Hepatic stellate cell (primary cell): Measurements from ENCODE around the gene ITPR3.
A peak's percentile ranks its signal among the peaks of the same experiment; 100 is the strongest.

Experiments
- DNase-seq: peaks from one replicate; pipeline ENCODE4 v3.0.0; 2011; ENCODE audit warnings: low spot score

Gene ITPR3

DNA sequence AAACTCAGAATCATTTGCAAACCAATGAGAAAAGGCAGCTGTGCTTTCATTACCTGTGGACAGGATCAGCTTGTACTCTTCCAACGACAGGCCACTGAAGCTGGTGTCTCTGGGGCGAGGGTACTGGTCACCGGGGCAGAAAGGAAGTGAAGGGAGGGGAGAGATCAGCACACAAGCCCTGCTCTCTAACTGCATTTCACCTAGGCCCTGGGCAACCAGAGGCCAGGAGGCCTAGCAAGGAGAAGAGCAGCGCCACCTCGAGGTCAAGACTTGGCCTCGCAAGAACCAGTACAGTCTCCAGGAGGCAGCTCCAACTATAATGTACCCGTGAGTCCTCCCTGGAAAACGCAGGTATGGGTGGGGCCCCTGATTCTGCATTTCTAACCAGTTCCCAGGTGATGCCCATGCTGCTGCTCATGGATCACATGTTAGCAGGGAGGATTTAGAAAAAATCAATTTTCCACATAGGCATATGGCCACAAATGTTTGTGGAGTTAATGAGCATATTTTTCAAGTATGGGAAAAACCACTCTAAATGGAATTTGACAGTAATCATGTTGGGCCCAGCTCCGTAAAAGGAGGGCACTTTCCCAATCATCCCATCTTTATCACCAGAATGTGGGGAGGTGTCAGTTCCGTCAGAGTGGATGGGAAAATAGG is 79.4 kb downstream of the ITPR3 start:
- peak; percentile 68 for DNase-seq

DNA sequence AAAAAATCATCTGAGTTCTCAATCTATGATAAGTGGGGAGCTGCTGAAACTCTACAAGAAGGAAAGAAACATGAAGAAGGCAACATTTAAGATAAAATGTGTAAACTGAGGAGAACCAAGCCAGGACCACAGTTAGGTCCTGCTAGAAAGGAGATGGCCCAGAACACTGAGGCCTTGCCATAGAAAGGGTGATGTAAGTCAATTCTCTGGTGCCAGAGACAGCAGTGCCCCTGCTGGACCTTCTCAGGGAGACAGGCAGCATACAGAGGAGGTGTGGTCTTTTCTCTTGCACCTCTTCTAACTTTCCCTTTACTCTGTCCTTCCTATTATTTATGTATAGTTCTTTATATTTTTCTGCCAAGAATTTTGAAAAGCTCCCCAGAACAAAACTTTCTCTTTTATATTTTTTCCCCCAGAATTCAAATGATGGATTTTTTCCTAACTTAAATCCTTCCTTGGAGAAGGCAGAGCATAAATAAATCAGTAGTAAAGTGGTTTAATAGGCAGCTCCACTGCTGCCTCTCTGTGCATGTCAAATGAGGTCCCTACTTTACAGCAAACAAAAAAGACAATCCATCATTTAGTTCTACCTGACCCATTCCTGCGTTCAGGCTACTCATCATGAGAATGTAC is 81.3 kb downstream of the ITPR3 start:
- peak; percentile 82 for DNase-seq

DNA sequence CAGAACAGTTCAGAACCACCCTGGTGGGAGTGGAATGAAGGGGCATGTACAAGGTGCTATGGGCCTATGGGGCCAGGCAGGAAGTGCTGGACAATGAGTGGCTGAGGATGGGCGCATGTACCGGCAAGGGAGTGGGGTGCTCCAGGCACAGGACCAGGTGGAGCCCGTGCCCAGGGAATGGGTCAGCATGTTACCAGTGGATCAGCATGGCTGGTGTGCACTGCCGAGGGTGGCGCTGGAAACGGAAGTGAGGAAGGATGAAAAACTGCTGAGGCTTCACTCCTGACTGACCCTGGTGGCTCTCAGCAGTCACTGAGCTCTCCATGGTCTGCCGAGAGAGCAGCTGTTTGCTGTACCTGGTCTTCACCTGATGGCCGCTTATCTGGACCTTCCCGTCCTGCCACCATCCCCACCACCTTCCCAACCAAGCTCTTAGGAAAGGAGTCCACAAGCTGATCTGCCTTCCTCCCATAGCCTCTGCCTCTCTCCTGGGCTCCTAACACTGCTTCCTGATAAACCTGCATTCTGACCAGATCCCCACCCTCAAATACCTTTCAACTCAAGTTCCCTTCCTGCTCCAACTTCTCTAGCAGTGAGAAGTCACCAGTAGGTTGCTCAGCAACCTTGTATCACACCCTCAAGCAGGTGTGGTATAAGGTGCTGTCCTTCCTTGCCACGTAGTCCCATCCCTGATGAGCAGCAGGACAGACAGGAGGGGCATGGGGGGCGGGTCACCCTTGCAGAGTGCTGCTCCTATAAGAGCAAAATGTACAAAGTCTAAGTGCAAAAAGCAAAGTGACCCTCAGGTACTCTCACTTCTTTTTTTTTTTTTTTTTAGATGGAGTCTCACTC is 83.3 kb downstream of the ITPR3 start:
- DNase-seq = no peak

DNA sequence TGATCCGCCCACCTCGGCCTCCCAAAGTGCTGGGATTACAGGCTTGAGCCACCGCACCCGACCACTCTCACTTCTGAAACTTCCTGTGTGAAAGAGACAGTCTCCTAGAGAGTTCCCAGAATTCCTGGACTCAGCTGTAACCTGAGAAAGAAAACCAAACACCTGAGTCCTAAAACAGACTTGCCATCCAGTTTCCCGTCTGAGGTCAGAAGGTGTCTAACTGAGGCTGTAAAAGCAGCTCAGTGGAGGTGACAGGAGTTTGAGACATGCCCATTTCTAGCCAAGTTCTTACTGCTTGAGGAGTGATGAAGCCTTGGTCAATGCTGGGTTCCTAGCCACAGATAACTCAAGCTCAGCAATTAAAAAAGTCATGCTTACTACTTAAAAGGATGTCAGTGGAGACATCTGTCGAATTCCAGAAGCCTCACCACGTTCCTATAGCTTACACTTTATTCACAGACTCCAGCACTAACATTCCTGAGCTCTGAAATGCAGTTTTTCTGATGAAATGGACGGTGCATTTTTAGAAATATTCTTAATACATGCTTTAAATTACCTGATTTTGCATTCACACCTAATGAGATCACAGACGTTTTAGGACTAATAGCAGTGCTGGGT is 84.3 kb downstream of the ITPR3 start:
- no peak for DNase-seq

DNA sequence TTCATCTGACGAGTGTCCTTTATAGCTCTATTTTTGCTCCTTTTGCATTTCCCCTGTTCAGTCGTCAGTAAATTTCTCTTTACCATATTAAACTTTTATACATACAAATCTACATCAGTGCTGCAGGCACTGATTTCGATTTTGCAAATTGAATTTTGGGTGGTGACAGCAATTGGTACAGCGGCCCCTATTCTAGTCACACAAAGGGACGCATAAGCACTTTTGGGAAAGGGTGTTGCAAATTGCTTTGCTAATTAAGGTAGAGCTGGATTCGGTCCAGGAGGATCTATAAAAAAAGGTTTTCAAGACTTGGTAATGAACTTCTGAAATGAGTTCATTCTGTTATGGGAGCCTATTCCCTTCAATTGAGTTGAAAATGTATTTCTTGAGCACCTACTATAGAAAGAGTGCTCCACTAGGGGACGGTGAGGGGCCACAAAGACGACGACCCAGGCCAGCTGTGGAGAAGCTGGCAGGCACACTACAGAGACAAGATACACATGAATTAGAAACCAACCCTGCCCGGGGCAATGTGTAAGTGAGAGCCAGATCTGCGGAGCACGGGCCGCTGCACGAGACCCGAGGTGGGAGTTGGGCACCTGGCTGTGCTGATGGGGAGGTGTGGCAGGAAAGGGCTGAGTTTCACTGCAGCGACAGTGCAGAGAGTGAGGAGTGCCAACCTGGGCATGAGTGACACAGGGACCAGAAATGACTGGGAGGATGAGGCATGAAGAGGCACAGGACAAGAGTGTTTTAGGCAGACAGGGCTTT is 85.0 kb downstream of the ITPR3 start:
- DNase-seq = no peak

GRCh38 chr6:33707771-33708170 is 86.6 kb downstream of the ITPR3 start:
- no peak for DNase-seq

GRCh38 chr6:33708516-33709204 is 87.5 kb downstream of the ITPR3 start:
- DNase-seq = no peak

DNA sequence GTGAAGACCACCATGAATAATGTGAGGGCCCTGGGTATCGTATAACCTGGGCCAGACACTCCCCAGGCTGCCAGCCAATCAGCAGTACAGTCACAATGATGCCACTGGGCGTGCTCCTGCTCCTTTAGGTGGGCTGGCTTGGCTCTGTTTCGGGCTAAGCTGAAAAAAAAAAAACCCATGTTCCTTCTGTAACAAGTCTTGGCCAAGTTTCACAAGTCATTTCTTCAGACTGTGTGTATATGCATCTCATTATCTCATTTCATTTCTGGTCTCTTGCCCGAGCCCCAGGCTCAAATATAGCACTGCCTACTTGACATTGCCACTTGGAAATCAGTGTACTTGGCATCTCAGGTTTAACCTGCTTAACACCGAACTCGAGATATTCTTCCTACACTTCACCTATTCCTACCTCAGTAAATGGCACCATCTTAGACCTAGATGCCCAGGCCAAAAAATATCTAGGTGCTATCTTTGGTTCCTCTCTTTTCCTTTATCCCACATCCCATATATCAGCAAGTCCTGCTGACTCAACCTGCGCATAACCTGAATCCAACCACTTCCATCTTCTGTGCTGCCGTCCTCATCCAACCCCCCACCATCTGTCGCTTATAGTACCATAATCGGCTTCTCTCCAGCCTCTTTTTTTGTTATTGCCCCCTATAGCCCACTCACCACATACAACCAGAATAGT is 88.6 kb downstream of the ITPR3 start:
- no peak for DNase-seq

DNA sequence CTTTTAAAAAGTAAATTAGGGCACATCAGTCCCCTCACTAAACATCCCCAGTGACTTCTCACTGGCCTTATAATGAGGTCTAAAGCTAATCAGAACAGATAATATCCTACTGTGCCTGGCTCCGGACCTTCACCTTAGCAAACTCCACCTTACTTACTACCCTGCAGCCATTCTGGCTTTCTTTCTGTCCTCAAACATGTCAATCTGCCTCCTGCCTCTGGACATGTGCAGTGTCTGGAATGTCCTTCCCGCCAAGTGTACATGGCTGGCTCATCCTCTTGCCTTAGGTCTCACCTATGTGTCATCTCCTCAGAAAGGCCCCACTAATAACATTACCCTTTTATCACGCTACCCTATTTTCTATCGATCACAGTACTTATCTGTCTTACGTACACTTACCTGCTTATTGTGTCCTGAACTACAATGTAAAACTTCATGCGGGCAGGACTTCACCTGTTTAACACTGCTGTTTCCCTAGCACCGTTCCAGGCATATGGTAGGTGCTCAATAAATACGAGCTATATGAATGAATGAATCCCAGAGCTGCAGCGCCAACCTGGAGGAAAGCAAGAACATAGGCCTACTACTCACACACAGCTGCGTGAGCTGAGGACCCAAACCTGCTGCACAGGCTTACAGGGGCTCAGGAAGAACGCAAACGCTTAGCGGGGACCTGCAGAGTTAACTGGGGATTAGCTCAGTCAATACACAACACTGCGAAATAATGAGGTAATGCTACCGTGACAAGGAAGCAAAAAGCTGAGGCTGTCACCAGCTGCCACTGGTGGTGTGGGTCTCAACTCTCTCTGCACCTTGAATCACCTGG is 89.4 kb downstream of the ITPR3 start:
- DNase-seq = no peak

DNA sequence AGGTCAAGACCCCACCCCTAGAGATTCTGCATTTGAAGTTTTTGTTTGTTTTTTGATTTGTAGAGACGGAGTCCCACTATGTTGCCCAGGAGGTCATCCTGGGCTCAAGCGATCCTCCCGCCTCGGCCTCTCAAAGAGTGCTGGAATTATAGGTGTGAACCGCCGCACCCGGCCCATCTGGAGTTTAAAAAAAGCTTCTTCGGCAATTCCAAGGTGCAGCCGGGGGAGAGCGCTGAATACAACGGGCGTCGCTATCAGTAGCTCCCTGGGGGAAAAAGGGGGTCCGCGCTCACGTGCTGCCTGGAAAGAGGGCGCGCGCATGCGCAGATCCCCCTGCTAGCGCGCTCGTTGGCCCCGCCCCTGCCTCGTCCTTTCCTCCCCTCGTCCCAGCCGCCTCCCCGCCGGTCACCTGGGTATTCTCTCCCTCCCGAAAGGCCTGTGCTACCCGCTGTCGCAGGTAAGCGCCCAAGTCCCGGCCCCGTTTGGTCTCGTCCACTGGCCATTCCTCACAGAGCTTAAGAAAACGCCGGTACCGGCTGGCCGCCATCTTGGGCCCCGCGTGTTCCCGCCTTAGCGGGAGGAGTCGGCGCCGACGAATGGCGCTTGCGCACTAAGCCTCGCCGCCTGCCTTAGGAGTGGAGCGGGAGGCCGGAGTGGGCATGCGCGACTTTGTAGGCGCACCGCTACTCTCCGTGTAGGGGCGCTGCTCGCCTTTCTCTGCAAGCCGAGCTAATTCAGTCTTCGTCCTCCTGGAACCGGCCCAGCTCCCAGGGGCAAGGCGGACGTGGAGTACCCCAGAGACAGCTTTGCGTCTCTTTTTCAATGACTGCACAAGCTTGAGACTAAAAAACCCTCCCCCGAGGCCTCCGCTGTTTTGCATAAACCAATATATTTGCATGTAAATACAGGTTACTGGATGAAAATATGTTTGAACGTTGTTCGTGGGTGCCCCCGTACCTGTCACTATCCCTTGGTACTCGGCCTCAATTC is 90.3 kb downstream of the ITPR3 start, which contains the start of gene UQCC2:
Gene UQCC2 (minus strand): TSS at position 561 of the 990 bp plus-strand sequence. CDS start 14 bp downstream, at position 547.
- peak; percentile 98 for DNase-seq

DNA sequence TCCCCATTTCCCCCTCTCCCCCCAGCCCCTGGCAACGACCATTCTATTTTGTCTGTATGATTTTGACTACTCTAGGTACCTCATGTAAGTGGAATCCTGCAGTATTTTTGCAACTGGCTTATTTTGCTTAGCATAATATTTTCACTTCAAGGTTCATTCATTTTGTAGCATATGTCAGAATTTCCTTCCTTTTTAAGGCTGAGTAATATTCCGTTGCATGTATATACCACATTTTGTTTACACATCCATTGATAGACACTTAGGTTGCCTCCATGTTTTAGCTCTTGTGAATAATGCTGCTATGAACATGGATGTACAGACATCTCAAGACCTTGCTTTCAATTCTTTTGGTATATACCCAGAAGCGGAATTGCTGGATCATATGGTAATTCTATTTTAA is 91.8 kb downstream of the ITPR3 start:
- no peak for DNase-seq

DNA sequence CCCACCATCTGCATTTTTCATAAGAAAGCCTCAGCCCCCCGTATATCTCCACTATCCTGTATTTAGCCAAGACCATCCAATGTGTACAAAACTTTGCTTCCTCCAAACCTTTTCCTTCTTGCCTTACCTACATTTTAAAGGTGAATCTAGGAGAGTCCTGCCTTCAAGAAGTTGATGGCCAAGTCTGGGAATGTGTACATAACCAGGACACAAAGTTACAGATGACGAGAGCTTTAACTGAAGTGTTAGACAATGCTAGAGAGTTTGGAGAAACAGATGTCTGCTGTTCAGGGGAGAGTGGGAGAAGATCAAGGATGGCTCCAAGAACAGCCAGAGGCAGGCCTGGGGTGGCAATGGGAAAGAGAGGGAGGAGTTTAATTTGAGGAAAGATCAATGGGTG is 92.7 kb downstream of the ITPR3 start:
- no peak for DNase-seq

- DNase-seq = no peak
These were observed 93.4 kb downstream of the ITPR3 start for GRCh38 chr6:33714385-33715040.

DNA sequence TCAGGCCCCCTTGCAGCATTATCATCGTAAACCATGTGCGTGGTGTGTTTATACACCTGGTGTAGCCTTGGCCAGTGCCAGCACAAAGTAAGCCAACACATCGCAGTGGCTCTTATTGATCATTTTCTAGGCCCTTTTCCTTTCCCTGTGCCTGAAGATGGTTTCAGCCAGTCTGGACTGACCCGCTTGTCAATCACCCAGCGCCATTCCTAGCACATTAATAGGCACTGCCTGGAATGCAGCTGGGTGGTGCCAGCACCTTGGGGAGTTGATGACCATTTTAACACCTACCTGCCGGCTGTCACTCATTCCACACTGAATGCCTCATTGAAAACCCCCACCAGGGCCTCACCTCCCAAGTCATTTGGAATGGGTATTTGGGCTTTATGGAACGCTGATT is 95.3 kb downstream of the ITPR3 start:
- DNase-seq = no peak

GRCh38 chr6:33716890-33717632 is 95.9 kb downstream of the ITPR3 start:
- no peak for DNase-seq

DNA sequence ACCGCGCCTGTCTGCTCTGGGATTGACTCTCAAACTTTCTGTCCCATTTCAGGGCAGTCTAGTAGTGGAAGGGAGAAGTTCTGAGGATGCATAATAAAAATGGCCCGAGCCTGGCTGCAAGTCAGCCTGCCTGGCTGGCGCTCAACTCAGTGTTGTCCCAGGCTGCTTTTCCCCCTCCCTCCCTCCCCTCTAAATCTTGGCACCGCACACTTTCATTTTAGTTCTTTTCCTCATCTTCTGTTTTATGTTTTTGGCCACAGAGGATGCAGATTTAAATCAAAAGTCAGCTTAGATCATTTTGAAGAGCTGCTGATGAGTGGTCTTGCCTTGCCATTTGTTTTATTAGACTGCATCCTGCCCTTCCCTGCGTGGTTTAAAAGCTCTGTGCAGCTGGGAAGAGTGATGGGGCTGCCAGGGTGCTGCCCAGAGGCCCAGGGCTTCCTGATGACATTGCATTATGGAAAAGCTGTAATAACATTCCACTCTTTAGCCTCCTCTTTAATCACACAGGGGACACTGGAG is 96.9 kb downstream of the ITPR3 start:
- DNase-seq = no peak

DNA sequence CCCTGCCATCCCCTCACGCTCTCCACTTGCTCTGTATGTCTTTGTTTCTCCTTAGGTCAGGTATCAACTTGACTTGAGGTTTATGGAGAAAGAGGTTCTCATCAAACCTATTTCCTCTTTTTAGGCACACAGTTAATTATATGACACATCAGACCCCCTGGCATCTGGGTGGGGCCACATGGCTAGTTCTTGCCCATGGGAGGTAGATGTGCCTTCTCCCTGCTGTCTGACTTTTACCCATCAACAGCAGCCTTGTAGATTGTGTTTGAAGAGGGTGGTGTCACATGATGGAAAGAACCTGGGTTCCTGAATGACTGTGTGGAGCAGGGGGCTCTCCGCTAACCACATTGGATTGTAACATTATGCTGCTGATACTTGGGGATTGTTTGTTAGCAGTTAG is 97.6 kb downstream of the ITPR3 start:
- DNase-seq = no peak
